Stimulated activated CD4-positive, alpha-beta T cell treated with anti-CD3 and anti-CD28 coated beads, Interleukin-4, amount 100 ng/mL, for 1 hour (primary cell): ENCODE data around the gene BPIFB2.

Source experiments
- DNase-seq: peaks from one replicate; pipeline ENCODE4 v3.0.0-alpha.2; 2020

Gene BPIFB2

GRCh38 chr20:32986331-32986966 is 21.1 kb upstream of the BPIFB2 start:
- DNase-seq = no peak

GRCh38 chr20:32987044-32987825 is 20.3 kb upstream of the BPIFB2 start:
- no peak for DNase-seq

GRCh38 chr20:32988008-32988407 is 19.5 kb upstream of the BPIFB2 start:
- no peak for DNase-seq

- DNase-seq = no peak
Observed at GRCh38 chr20:32989507-32990283, 17.8 kb upstream of the BPIFB2 start.

- no peak for DNase-seq
Observed at GRCh38 chr20:32990426-32990825, 17.1 kb upstream of the BPIFB2 start.

GRCh38 chr20:32991383-32991782 is 16.1 kb upstream of the BPIFB2 start:
- no peak for DNase-seq

- DNase-seq = no peak
Observed at GRCh38 chr20:32991792-32992641, 15.5 kb upstream of the BPIFB2 start.

- no peak for DNase-seq
Observed at GRCh38 chr20:32993496-32994050, 13.9 kb upstream of the BPIFB2 start.

GRCh38 chr20:32995802-32996201 is 11.7 kb upstream of the BPIFB2 start:
- DNase-seq = no peak

- DNase-seq = no peak
Observed at GRCh38 chr20:32997431-32997830, 10.1 kb upstream of the BPIFB2 start.

- no peak for DNase-seq
Observed at GRCh38 chr20:32999603-33000250, 7.8 kb upstream of the BPIFB2 start.

GRCh38 chr20:33000802-33001466 is 6.6 kb upstream of the BPIFB2 start:
- DNase-seq = no peak

- no peak for DNase-seq
Observed at GRCh38 chr20:33002087-33002808, 5.3 kb upstream of the BPIFB2 start.

- DNase-seq = no peak
Observed at GRCh38 chr20:33004141-33004751, 3.3 kb upstream of the BPIFB2 start, which contains the start of gene SUN5. Gene SUN5, minus strand, starts transcription at chr20:33004433. Its CDS starts 93 bp downstream, at chr20:33004340.

- no peak for DNase-seq
Observed at GRCh38 chr20:33005132-33005566, 2.4 kb upstream of the BPIFB2 start.

GRCh38 chr20:33005908-33006775 is 1.4 kb upstream of the BPIFB2 start:
- DNase-seq = no peak

- no peak for DNase-seq
Observed at GRCh38 chr20:33006776-33007375, 628 bp upstream of the BPIFB2 start.
